ENCODE measurements around the gene KRTAP10-5.

GRCh38 chr21:44590311-44590721 is 9.9 kb upstream of the KRTAP10-5 start:
- TF ChIP-seq CTCF (IDR thresholded peaks at IDR 0.05; ENCODE audit: insufficient read depth, low read depth, low read length): no peak
- TF ChIP-seq EZH2 (IDR thresholded peaks at IDR 0.05; ENCODE audit: insufficient read depth, low read length): no peak
